ENCODE results near the gene XIRP1. TPM values are rescaled to one million over a fixed set of nuclear protein-coding genes. Genes with fewer than 3 reads are reported as not detected.
A peak's percentile ranks its signal among the peaks of the same experiment; 100 is the strongest.

The XIRP1 gene
- total RNA-seq, 1 experiment from 2014 or later = not detected

DNA sequence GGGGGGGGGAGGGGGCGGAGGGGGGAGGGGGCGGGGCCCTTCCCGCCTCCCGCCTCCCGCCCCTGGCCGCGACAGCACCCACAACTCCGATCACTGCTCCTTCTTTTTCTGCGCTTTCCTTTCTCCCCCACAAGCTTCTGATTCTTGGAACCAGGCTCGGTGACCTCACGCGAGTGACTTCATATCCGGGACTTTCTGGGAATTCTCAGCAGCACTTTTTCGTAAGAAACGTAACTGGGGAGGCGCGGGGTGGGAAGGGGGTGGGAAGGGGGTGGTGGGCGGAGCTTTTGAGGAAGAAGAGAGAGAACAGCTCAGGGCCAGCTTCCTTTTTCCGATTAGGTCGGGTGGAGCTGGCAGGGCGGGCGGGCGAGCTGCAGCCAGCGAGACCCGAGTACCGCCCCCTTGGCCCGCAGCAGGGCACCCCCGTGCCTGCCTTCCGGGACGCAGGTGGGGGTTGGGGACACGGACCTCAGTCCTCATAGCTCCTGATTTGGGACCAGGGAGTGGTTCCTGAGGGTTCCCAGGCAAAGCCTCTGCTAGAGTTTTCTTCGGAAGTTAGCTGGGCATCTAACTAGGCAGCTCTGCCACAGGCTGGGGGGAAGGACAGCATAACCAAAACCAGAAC is 14.6 kb downstream of the XIRP1 start:
- Histone ChIP-seq H3K4me1 (ENCODE audit: control insufficient read depth, insufficient read depth, low read length) (peaks cover 11% of the 10 kb centered on the region), H3K4me3 (ENCODE audit: low read depth in 2 of 2, low read length in 2 of 2) (peak overlapping the region; percentile 42 to 61), H3K27ac (ENCODE audit: low read length) (peak overlapping the region; percentile 51; the same call in 1 of the 2 replicates), H3K36me3 (ENCODE audit: control insufficient read depth, insufficient read depth, low read length) (no peaks in the 10 kb centered on the region), H3K9me3 (ENCODE audit: control insufficient read depth, insufficient read depth, low read depth, low read length) (no peaks in the 10 kb centered on the region), H3K27me3 (ENCODE audit: control insufficient read depth, insufficient read depth, low read length) (no peaks in the 10 kb centered on the region)
- TSS peak; percentile 90 for BruUV-seq (replicated peaks)
- CTCF ChIA-PET = no interaction called here
- ATAC-seq (peak; percentile 75), DNase-seq (ENCODE audit: low read depth, low spot score) (no peak)
- in situ Hi-C loops (cut with HindIII; ENCODE audit: low pct_unique_long_range_greater_than_20kb, low sequenced_read_pairs) (no loop called here), intact Hi-C loops (cut with micrococcal nuclease; ENCODE audit: unreplicated experiment) (no loop called here)
- no peak for TF ChIP-seq TCF7L2 (IDR thresholded peaks at IDR 0.05; ENCODE audit: low read depth, low read length)
- TF ChIP-seq, protein P1, sequence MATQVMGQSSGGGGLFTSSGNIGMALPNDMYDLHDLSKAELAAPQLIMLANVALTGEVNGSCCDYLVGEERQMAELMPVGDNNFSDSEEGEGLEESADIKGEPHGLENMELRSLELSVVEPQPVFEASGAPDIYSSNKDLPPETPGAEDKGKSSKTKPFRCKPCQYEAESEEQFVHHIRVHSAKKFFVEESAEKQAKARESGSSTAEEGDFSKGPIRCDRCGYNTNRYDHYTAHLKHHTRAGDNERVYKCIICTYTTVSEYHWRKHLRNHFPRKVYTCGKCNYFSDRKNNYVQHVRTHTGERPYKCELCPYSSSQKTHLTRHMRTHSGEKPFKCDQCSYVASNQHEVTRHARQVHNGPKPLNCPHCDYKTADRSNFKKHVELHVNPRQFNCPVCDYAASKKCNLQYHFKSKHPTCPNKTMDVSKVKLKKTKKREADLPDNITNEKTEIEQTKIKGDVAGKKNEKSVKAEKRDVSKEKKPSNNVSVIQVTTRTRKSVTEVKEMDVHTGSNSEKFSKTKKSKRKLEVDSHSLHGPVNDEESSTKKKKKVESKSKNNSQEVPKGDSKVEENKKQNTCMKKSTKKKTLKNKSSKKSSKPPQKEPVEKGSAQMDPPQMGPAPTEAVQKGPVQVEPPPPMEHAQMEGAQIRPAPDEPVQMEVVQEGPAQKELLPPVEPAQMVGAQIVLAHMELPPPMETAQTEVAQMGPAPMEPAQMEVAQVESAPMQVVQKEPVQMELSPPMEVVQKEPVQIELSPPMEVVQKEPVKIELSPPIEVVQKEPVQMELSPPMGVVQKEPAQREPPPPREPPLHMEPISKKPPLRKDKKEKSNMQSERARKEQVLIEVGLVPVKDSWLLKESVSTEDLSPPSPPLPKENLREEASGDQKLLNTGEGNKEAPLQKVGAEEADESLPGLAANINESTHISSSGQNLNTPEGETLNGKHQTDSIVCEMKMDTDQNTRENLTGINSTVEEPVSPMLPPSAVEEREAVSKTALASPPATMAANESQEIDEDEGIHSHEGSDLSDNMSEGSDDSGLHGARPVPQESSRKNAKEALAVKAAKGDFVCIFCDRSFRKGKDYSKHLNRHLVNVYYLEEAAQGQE (IDR thresholded peaks at IDR 0.05; ENCODE audit: insufficient read depth in 1 of 2, low read depth in 2 of 2, low read length in 1 of 2) = no peak
- no peak for TF ChIP-seq POLR2AphosphoS5 (IDR thresholded peaks at IDR 0.05; ENCODE audit: low read depth, low read length)
- TF ChIP-seq SIN3A (IDR thresholded peaks at IDR 0.05; ENCODE audit: borderline replicate concordance, insufficient read depth, low read depth, low read length) = no peak
- no peak for TF ChIP-seq CTCF (IDR thresholded peaks at IDR 0.05)
- POLR2A ChIA-PET = interaction anchor here (0.6 kb wide), 1 partner anchor 71 kb away, joined by 5 read pairs; no protein-coding TSS in a partner anchor

DNA sequence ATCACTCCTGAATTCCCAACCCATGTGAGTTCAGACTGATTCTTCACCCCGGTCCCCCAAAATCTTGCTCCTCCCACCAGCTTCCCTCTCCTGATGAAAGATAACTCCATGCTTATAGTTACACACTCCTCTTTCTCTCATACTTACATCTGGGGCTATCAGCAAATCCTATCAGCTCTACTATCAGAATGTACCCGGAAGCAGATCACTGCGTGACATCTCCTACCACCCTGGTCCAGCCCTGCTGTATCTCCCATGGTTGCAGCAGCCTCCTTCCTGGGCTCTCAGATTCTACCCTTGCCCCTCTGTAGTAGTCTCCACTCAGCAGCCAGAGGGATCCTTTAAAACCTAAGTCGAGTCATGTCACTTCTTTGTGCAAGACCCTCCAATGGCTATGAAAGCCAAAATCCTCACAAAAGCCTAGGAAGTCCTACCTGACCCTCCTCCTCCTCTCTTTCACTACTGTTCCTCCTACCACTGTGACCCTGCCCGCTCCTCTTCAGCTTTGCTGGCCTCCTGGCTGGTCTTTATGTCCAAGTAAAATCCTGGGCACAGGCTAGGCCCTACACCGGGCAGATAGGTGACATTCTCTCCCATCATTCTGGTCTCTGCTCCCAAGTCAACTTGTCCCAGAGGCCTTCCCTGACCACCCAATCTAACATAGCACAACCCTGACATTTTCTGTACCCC is 16.2 kb downstream of the XIRP1 start:
- no peaks in the 10 kb centered on the region for H3K27me3 ChIP-seq (ENCODE audit: control insufficient read depth, insufficient read depth, low read length)
- no peak overlapping the region for H3K4me3 ChIP-seq (ENCODE audit: low read depth in 2 of 2, low read length in 2 of 2)
- CTCF ChIA-PET = no interaction called here
- no peaks in the 10 kb centered on the region for H3K36me3 ChIP-seq (ENCODE audit: control insufficient read depth, insufficient read depth, low read length)
- DNase-seq (ENCODE audit: low read depth, low spot score) = no peak
- H3K4me1 ChIP-seq (ENCODE audit: control insufficient read depth, insufficient read depth, low read length) = peaks cover 9% of the 10 kb centered on the region
- intact Hi-C loops (cut with micrococcal nuclease; ENCODE audit: unreplicated experiment) = no loop called here
- in situ Hi-C loops (cut with HindIII; ENCODE audit: low pct_unique_long_range_greater_than_20kb, low sequenced_read_pairs) = no loop called here
- no TSS peak for BruUV-seq (replicated peaks)
- no peak for ATAC-seq
- H3K27ac ChIP-seq (ENCODE audit: low read length) = no peak overlapping the region
- no peak for TF ChIP-seq POLR2AphosphoS5 (IDR thresholded peaks at IDR 0.05; ENCODE audit: low read depth, low read length)
- no peak for TF ChIP-seq TCF7L2 (IDR thresholded peaks at IDR 0.05; ENCODE audit: low read depth, low read length)
- no peak for TF ChIP-seq SIN3A (IDR thresholded peaks at IDR 0.05; ENCODE audit: borderline replicate concordance, insufficient read depth, low read depth, low read length)
- no peak for TF ChIP-seq CTCF (IDR thresholded peaks at IDR 0.05)
- POLR2A ChIA-PET = no interaction called here
- H3K9me3 ChIP-seq (ENCODE audit: control insufficient read depth, insufficient read depth, low read depth, low read length) = no peaks in the 10 kb centered on the region

Data from Panc1 (cell line).